Germinal center (tissue), 1 donor: ENCODE measurements around the gene LRRTM4.
"Not testable (repeated sequence)": the region's sequence is repeated elsewhere in the genome, so short reads cannot be mapped to it uniquely, and the experiment has no call there.

Experiments used
- DNase-seq: peaks from one replicate; pipeline ENCODE4 v3.0.0; 2012; ENCODE audit warnings: mixed read lengths, low spot score

The LRRTM4 gene

DNA sequence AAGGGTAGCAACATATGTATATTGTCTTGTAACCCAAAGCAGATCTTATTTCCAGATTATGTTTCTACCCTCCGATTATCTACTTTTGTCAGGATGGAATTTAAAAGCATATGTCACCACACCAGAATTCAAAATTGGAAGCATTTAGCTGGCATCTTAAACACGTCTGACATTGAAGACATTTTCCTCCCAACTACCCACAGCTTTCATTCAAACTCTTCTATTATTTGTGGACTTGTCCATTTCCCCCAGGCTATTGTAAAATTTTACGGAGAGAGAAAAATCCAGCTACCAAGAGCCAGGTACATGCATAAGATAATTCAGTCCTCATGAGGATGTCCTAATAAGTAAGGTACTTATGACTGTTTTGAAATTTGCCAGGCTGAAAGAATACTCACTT, 659.3 kb downstream of the LRRTM4 start:
- no peak for DNase-seq

- DNase-seq: no peak
Measured at GRCh38 chr2:76861708-76862107, 660.5 kb downstream of the LRRTM4 start.

DNA sequence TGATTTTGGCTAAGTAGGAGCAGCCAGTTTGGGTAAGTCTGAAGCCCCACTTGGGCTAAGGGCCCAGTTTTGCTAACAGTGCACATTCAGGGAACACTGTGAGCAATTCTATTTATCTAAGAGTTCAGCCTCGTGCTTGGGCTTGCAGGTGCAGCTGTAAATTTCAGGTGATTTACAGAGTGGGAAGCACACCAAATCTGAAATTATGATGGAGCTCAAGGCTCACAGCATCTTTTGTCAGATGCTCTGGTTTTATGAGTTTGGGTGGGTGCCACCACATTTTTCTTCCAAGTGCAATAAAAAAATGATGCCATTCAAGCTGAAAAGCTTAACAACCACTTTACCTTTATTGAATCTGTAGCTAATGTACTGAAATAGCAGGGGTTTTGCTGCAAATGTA, 671.2 kb downstream of the LRRTM4 start:
- no peak for DNase-seq

- no peak for DNase-seq
Measured at GRCh38 chr2:76849086-76849485, 673.1 kb downstream of the LRRTM4 start.

DNA sequence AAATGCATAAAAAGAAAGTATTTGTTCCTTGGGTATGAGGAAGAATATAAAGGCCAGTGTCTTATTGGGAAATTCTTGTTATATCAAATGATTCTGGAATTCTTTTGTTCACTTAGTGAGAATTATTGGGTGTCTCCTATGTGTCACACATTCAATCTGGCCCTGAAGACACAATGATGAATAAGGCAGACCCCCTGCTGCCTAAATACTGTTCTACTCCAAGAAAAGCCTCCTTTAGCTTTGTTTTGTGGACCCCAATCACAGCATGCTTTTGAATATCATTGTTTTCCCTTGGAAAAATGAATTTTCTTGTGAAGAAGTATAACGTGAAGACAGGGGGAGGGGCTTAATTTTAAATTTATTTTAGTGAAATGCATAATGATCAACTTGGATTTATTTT, 682.4 kb downstream of the LRRTM4 start:
- no peak for DNase-seq

DNA sequence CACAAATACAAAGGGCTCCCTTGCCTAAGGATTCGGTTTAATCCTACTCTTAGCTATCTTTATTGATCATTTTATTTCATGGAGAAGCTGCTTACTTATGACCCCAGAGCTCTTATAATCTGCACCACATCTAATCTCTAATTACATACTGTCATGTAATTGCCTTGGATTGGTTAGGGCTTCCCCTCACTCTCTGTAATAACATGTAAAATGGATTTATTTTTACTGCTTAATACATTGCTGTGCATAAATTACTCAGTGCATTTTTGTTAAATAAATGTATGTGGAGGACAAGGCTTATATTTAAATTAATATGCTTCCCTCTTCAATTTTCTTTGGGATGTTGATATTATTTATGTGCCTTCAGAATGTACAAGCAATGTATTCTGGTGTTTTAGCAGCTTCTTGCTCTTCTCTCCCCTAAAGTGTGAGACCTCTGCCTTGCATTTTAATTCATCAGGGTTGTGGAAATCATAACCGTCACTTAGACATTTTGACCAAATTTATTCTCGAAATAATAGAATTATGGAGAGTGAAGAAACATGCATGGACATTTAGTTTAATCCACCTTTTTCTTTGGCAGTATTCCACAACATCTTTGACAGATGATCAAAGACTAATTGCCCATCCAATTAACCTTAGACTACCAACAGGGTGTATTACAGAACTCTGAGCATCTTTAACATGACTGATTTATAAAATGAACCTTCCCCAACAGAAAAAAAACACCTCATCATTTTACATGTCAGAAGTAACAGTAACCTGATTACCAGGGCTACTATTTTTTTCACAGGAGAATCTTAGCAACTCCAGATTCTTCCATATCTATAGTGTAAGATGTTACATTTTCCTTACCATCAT, 692.6 kb downstream of the LRRTM4 start:
- DNase-seq: no peak

DNA sequence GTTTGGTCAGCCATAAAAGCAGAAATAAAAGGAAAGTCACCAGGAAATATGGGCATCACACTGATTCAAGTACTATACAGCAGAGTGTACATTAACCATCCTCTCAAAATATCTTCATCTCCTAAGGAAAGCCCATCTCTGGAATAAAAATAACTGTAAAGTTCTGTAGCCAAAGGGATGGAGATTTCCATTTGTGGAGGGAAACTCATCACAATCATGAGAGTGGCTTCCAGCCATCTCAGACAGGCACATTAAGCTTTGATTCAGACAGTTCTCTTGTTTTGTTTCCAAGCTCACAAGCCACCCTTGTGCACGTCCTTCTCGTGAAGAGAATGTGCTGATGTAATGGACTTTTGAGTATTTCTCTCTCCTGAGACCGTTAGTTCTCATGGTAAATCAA, 695.5 kb downstream of the LRRTM4 start:
- no peak for DNase-seq

DNA sequence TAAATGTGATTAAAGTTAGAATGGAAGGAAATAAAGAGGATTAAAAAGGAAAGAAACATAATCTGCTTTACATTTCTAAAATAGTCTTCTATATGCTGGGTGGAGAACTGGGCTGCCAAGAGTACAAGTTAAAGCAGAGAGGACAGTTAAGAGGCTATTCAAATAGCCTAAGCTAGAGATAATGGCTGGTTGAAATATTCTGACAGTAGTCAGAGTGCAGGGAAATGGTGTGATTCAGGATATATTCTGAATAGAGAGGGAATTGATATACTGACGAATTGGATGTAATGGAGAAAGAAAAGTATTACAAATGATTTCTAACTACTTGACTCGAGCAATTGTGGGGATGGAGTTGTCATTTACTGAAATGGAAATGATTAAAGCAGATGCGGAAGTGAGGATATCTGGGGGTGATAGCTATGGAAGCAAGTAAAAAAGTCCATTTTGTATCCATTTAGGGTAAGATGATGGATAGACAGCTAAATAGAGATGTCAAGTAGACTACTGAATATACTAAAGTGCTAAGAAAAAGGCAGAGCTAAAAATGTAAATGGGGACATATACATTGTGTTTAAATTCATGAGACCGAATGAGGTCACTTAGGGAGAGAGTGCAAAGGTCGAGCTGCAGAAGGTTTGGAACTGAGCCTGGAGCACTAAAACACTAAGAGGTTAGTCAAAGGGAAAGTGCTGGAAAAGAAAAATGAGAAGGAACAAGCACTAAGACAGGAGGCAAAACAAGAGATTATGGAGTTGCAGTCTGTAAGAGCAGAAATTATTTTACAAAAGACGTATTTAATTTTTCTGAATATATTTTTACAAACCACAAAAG, 696.8 kb downstream of the LRRTM4 start:
- DNase-seq: no peak

DNA sequence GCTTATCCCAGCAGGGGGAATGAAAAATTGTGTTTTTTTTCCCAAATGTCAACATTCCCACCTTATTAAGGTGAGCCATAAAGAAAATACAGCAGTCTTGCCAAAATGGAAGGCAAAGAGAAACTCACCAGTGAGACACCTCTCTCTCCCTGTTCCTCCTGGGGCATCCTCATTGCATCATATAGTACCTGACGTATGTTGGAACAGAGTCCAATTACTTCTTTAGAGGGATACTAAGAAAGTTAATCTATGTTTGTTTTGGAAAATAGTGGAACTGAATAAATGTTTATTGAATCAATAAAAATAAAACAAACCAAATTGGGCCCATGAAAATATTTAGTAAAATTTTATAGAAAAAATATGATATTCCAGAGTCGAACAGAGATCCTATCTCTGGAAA, 700.4 kb downstream of the LRRTM4 start:
- no peak for DNase-seq

GRCh38 chr2:76813084-76813483, 709.1 kb downstream of the LRRTM4 start:
- no peak for DNase-seq

- no peak for DNase-seq
Measured at GRCh38 chr2:76812156-76812555, 710.0 kb downstream of the LRRTM4 start.

- DNase-seq: no peak
Measured at GRCh38 chr2:76809136-76809535, 713.0 kb downstream of the LRRTM4 start.

DNA sequence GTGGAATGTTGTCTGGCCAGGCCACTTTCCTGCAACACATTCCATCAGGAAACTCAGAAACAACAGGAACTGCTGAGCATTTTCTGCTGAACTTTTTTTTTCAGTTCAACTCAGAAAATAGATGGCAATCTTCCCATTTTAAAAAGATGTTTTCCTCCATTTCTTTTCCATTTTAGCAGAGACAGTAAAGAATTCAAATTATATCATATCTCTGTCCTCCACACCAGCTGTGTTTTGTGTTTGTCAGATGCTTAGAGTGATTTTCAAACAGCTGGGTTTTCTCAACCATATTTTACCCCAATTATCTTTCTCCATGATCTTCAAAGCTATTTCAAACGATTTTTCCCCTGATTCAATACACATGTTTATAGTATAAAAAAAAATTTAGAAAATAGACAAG, 713.4 kb downstream of the LRRTM4 start:
- no peak for DNase-seq

GRCh38 chr2:76793647-76794334, 728.4 kb downstream of the LRRTM4 start:
- DNase-seq: no peak

DNA sequence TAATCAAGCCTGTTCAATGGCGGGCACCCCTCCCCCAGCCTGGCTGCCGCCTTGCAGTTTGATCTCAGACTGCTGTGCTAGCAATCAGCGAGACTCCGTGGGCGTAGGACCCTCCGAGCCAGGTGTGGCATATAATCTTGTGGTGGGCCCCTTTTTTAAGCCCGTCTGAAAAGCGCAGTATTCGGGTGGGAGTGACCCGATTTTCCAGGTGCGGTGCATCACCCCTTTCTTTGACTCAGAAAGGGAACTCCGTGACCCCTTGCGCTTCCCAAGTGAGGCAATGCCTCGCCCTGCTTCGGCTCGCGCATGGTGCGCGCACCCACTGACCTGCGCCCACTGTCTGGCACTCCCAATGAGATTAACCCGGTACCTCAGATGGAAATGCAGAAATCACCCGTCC, 740.9 kb downstream of the LRRTM4 start:
- not testable (repeated sequence) for DNase-seq

- no peak for DNase-seq
Measured at GRCh38 chr2:76763276-76763675, 758.9 kb downstream of the LRRTM4 start.

DNA sequence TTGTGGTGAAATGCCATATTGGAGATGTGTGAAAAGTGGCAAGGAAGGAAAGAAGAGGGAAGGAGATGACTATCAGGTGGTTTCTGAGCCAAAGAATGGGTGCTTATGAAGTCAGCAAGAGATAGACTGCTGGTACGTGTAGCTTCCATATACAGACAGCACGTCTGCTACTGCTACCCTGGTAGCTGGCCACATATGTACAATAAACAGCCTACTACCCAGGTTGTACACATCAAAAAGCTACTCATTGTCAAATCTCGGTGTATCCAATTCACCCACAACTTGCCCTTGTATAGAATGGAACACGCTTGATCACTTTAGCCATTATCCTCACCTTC, 761.8 kb downstream of the LRRTM4 start:
- no peak for DNase-seq

- no peak for DNase-seq
Measured at GRCh38 chr2:76759634-76760366, 762.4 kb downstream of the LRRTM4 start.

DNA sequence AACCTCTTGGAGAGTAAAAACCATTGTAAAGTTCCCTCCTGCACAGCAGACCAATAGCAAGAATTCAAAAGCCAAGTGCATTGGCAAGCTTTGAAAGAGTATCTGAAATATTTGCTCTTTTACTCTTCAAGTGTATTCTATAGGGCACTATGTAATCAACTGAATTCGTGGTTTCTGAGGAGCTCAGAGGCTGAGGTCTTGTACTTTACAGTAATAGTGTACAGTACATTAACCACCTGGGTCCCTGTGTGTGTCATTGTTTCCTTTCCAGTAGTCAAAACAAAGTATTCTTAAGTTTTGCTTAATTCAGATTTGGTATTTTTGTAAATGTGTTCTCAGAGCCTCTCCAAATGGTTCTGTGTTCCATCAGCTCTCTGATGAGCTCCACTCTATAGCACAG, 769.7 kb downstream of the LRRTM4 start:
- no peak for DNase-seq

GRCh38 chr2:76749858-76750257, 772.3 kb downstream of the LRRTM4 start:
- DNase-seq: no peak

DNA sequence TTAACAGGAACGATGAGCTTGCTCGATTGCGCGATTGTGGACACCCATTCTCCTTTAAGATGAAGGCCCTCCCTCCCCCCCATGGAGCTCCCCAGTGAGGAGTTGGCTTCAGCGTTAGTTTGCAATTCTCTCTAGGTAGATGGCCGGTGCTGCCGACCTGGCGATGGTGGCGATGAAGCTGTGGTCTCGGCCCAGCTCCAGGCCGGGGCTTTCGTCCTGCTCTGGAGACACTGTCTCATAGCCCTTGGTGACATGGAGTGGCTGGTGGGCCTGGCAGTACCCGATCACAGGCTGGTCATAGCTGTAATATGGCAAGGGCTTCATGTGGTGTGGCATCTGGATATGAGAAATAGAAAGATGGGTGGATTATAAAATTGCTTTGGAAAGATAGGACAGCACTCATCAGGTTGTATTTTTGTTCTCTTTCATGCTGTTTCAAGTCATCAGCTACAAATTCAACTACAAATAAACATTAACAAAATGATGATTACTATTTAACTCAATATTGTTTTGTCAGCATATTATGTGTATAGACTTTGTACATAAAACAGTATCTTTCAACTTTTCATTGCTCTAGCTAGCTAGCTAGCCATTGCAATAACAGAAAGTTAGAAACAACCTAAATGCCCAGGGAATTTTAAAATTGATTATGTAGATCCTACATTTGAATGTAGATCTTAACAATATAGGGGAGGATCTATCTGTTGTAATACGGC, 773.4 kb downstream of the LRRTM4 start:
- no peak for DNase-seq
